ENCODE measurements around the gene AKR1C1.

- TF ChIP-seq CTCF (IDR thresholded peaks at IDR 0.05; ENCODE audit: insufficient read depth, low read depth, low read length) (no peak), EZH2 (IDR thresholded peaks at IDR 0.05; ENCODE audit: insufficient read depth, low read length) (no peak)
Observed at GRCh38 chr10:4977025-4977424, 13.8 kb downstream of the AKR1C1 start.

Data from astrocyte (in vitro differentiated cells and primary cell).